WTC11 (cell line): Measurements from ENCODE around the gene C2orf72.

ENCODE experiments used
- ARID4B ChIP-seq: sonication (generic); formaldehyde crosslinking; IDR thresholded peaks from 2 replicates; pipeline ENCODE4 v1.8.0; 2023; ENCODE audit warnings: missing genetic modification reagents, mild to moderate bottlenecking, borderline replicate concordance
- ATF2 ChIP-seq: sonication (generic); formaldehyde crosslinking; IDR thresholded peaks from 2 replicates; pipeline ENCODE4 v1.8.1; 2022; ENCODE audit warnings: low read depth, missing genetic modification reagents, borderline replicate concordance
- ATF3 ChIP-seq: sonication (generic); formaldehyde crosslinking; conservative IDR thresholded peaks from 2 replicates; pipeline ENCODE4 v1.8.1; 2022; ENCODE audit warnings: mild to moderate bottlenecking, missing genetic modification reagents
- ATF6 ChIP-seq: sonication (generic); formaldehyde crosslinking; IDR thresholded peaks from 2 replicates; pipeline ENCODE4 v1.8.1; 2023; ENCODE audit warnings: mild to moderate bottlenecking, missing genetic modification reagents
- CTCF ChIP-seq: fragments of 200-600 bp; IDR thresholded peaks from 2 replicates; pipeline ENCODE4 v1.8.0; 2022; ENCODE audit warnings: antibody characterized with exemption
- ETV6 ChIP-seq: sonication (generic); formaldehyde crosslinking; IDR thresholded peaks from 2 replicates; pipeline ENCODE4 v1.8.1; 2022; ENCODE audit warnings: mild to moderate bottlenecking, missing genetic modification reagents
- HMGXB4 ChIP-seq: sonication (generic); formaldehyde crosslinking; IDR thresholded peaks from 2 replicates; pipeline ENCODE4 v1.8.1; 2023; ENCODE audit warnings: mild to moderate bottlenecking, moderate library complexity, missing genetic modification reagents
- MAX ChIP-seq: sonication (generic); formaldehyde crosslinking; IDR thresholded peaks from 2 replicates; pipeline ENCODE4 v1.8.0; 2022; ENCODE audit warnings: mild to moderate bottlenecking, missing genetic modification reagents
- NR2C2 ChIP-seq: sonication (generic); formaldehyde crosslinking; IDR thresholded peaks from 2 replicates; pipeline ENCODE4 v1.8.0; 2022; ENCODE audit warnings: mild to moderate bottlenecking, missing genetic modification reagents
- USF1 ChIP-seq: sonication (generic); formaldehyde crosslinking; IDR thresholded peaks from 2 replicates; pipeline ENCODE4 v1.8.0; 2022; ENCODE audit warnings: mild to moderate bottlenecking, missing genetic modification reagents
- USF2 ChIP-seq: sonication (generic); formaldehyde crosslinking; IDR thresholded peaks from 2 replicates; pipeline ENCODE4 v1.8.1; 2023; ENCODE audit warnings: mild to moderate bottlenecking, missing genetic modification reagents, moderate library complexity
- ZNF512 ChIP-seq: sonication (generic); formaldehyde crosslinking; IDR thresholded peaks from 2 replicates; pipeline ENCODE4 v1.8.1; 2022; ENCODE audit warnings: missing genetic modification reagents, borderline replicate concordance

GRCh38 chr2:230991598-230991997 lies 45.7 kb upstream of the C2orf72 start:
- TF ChIP-seq CTCF (no peak), NR2C2 (CRISPR knock-in tag) (no peak), HMGXB4 (CRISPR knock-in tag) (no peak), USF1 (CRISPR knock-in tag) (no peak), ARID4B (CRISPR knock-in tag) (no peak), MAX (CRISPR knock-in tag) (no peak), ATF2 (CRISPR knock-in tag) (no peak), USF2 (no peak), ATF6 (CRISPR knock-in tag) (no peak), ETV6 (CRISPR knock-in tag) (no peak), ZNF512 (no peak), ATF3 (no peak)
